ENCODE results near the gene ADRA2C.

DNA sequence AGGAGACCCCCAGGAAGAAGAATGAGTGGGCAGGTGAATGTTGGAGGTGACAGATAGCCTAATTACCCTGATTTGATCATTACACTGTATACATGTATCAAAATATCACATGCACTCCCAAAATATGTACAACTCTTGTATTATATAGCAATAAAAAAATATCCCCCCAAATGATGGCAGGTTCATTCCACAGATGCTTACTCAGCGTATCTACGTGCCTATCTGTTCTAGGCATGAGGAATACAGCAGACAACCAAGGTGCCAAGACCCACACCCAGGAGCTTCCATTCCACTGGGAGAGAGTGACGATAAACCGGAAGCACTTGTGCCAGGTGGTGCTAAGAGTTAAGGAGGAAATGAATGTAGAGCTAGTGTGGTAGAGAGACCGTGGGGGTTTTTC is 42.4 kb downstream of the ADRA2C start:
- TF ChIP-seq EP300 (IDR thresholded peaks at IDR 0.05; ENCODE audit: borderline replicate concordance in 1 of 2, low read depth in 1 of 2, low read length in 1 of 2) (no peak), EZH2phosphoT487 (IDR thresholded peaks at IDR 0.05; ENCODE audit: borderline replicate concordance, low read depth) (no peak), YY1 (IDR thresholded peaks at IDR 0.05; ENCODE audit: low read depth) (no peak)
- TF ChIP-seq, protein P1, sequence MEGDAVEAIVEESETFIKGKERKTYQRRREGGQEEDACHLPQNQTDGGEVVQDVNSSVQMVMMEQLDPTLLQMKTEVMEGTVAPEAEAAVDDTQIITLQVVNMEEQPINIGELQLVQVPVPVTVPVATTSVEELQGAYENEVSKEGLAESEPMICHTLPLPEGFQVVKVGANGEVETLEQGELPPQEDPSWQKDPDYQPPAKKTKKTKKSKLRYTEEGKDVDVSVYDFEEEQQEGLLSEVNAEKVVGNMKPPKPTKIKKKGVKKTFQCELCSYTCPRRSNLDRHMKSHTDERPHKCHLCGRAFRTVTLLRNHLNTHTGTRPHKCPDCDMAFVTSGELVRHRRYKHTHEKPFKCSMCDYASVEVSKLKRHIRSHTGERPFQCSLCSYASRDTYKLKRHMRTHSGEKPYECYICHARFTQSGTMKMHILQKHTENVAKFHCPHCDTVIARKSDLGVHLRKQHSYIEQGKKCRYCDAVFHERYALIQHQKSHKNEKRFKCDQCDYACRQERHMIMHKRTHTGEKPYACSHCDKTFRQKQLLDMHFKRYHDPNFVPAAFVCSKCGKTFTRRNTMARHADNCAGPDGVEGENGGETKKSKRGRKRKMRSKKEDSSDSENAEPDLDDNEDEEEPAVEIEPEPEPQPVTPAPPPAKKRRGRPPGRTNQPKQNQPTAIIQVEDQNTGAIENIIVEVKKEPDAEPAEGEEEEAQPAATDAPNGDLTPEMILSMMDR (IDR thresholded peaks at IDR 0.05) = no peak
